Measurements from ENCODE around the gene TP73.

DNA sequence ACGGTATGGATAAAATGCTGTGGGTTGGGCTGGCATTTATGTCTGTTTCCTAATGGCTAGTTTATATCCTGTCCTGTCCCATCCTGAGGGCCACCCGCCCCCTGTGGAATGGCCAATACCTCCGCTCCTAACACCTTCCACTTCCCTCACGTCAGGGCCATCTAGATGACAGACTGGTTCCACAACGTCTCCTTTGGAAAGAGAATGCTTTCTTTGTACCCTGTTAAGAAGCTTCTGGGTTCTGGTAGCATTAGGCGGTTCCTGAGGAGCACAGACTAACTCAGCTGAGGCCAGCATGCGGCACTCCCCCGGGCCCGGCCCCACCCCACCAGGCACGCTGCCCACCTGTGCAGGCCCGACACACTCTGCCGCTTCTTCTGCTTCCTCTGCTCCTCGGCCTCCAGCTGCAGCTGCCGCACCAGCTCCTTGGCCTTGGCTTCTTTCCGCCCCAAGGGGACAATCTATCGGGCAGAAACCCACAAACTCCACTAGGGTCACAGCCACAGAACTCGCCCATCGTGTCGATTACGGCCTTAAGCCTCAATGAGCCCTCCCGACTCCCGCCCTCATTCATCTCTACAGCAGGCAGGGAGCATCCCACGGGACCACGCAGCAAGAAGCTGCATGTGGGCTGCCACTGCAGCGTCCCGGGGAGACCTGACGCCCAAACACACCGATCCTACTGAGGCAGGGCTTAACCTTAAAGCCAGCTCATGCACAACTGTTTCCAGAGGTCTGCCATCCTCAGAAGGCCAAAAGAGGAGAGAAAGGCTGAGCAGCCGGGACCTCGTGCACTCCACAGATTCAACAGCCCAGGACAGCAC lies 131.5 kb downstream of the TP73 start:
- TF ChIP-seq, protein P1, sequence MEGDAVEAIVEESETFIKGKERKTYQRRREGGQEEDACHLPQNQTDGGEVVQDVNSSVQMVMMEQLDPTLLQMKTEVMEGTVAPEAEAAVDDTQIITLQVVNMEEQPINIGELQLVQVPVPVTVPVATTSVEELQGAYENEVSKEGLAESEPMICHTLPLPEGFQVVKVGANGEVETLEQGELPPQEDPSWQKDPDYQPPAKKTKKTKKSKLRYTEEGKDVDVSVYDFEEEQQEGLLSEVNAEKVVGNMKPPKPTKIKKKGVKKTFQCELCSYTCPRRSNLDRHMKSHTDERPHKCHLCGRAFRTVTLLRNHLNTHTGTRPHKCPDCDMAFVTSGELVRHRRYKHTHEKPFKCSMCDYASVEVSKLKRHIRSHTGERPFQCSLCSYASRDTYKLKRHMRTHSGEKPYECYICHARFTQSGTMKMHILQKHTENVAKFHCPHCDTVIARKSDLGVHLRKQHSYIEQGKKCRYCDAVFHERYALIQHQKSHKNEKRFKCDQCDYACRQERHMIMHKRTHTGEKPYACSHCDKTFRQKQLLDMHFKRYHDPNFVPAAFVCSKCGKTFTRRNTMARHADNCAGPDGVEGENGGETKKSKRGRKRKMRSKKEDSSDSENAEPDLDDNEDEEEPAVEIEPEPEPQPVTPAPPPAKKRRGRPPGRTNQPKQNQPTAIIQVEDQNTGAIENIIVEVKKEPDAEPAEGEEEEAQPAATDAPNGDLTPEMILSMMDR (IDR thresholded peaks at IDR 0.05) = no peak
- TF ChIP-seq POLR2A (IDR thresholded peaks at IDR 0.05) = no peak

Measured in breast epithelium (tissue), 3 donors.